H1 (cell line): ENCODE measurements around the gene OR2F1. TPM values are rescaled to one million over a fixed set of nuclear protein-coding genes. Genes with fewer than 3 reads are reported as not detected.

ENCODE experiments used
- CTCF ChIA-PET: fragments of 300-600 bp; sonication (Branson Sonifier 250); formaldehyde crosslinking; loops from one replicate; lab custom pipeline; 2021; ENCODE audit not compliant: partially characterized antibody; lab: Charles Lee
- POLR2A ChIA-PET: fragments of 300-600 bp; sonication (Branson Sonifier 250); formaldehyde crosslinking; loops from one replicate; lab custom pipeline; 2021; ENCODE audit warnings: inconsistent platforms; ENCODE audit not compliant: partially characterized antibody; lab: Charles Lee
- DNase-seq, 2 experiments: peaks; one replicate each; pipeline versions ENCODE4 v3.0.0 to v3.0.0-alpha.2; 2010 to 2022; ENCODE audit warnings: low spot score in 2 of 2, low read depth in 1 of 2, mixed read lengths in 1 of 2
- FAIRE-seq: peaks from 2 replicates; lab custom pipeline; 2011; peaks lifted over from hg19 to GRCh38; lab: Jason Lieb, UNC
- H2AFZ ChIP-seq: 2 replicates; pipeline ENCODE4 v1.8.1; 2012; ENCODE audit warnings: low read length, inconsistent platforms
- H2AK5ac ChIP-seq: 2 replicates; pipeline ENCODE4 v1.6.1; 2013; ENCODE audit warnings: low read depth, low read length
- H2BK120ac ChIP-seq: replicated peaks from 2 replicates; pipeline ENCODE3; 2013; ENCODE audit warnings: low read depth, low read length, inconsistent platforms
- H2BK12ac ChIP-seq: 2 replicates; pipeline ENCODE4 v1.6.1; 2013; ENCODE audit warnings: low read depth, low read length
- H2BK15ac ChIP-seq: 2 replicates; pipeline ENCODE4 v1.6.1; 2013; ENCODE audit warnings: low read length
- H2BK20ac ChIP-seq: 2 replicates; pipeline ENCODE4 v1.6.1; 2013; ENCODE audit warnings: low read length
- H2BK5ac ChIP-seq: 2 replicates; pipeline ENCODE4 v1.6.1; 2013; ENCODE audit warnings: low read depth, low read length
- H3K14ac ChIP-seq: 2 replicates; pipeline ENCODE4 v1.6.1; 2013; ENCODE audit warnings: inconsistent platforms; ENCODE audit not compliant: insufficient read length
- H3K18ac ChIP-seq: 2 replicates; pipeline ENCODE4 v1.6.1; 2013; ENCODE audit warnings: low read length; ENCODE audit errors: extremely low read depth
- H3K23ac ChIP-seq: 2 replicates; pipeline ENCODE4 v1.6.1; 2013; ENCODE audit warnings: inconsistent platforms; ENCODE audit not compliant: insufficient read length
- H3K23me2 ChIP-seq: 2 replicates; pipeline ENCODE4 v1.6.1; 2013; ENCODE audit warnings: low read depth, low read length
- H3K27ac ChIP-seq: 2 replicates; pipeline ENCODE4 v1.6.1; 2011; ENCODE audit warnings: low read depth, low read length, inconsistent platforms
- H3K27me3 ChIP-seq, 4 experiments: replicated peaks in 1 of 4; 1 replicate in 1 of 4; 2 replicates in 3 of 4; pipeline versions ENCODE4 v1.6.1 to v1.8.1; 2011 to 2013; ENCODE audit warnings: low read length in 3 of 4, mild to moderate bottlenecking in 3 of 4, inconsistent platforms in 2 of 4, mixed read lengths in 2 of 4, moderate library complexity in 1 of 4; ENCODE audit not compliant: control insufficient read depth in 3 of 4, insufficient read depth in 3 of 4; ENCODE audit errors: extremely low read depth in 1 of 4
- H3K36me3 ChIP-seq, 4 experiments: 2 replicates each; pipeline versions ENCODE4 v1.6.1 to v1.8.1; 2011 to 2013; ENCODE audit warnings: mild to moderate bottlenecking in 4 of 4, low read length in 3 of 4, moderate library complexity in 2 of 4, control low read depth in 1 of 4, inconsistent platforms in 1 of 4; ENCODE audit not compliant: insufficient read depth in 4 of 4, control insufficient read depth in 2 of 4
- H3K4ac ChIP-seq: replicated peaks from 2 replicates; pipeline ENCODE3; 2013; ENCODE audit warnings: low read length, low read depth, mixed read lengths, inconsistent platforms; ENCODE audit not compliant: insufficient read length
- H3K4me1 ChIP-seq, 4 experiments: replicated peaks in 1 of 4; 1 replicate in 1 of 4; 2 replicates in 3 of 4; pipeline versions ENCODE4 v1.6.1 to v1.8.1; 2011 to 2013; ENCODE audit warnings: low read length in 3 of 4, inconsistent platforms in 2 of 4, mixed read lengths in 1 of 4; ENCODE audit not compliant: insufficient read depth in 4 of 4, control insufficient read depth in 3 of 4
- H3K4me2 ChIP-seq, 2 experiments: 2 replicates each; pipeline versions ENCODE4 v1.6.1 to v1.8.1; 2011 to 2013; ENCODE audit warnings: low read depth in 2 of 2, low read length in 2 of 2, control low read depth in 1 of 2, inconsistent platforms in 1 of 2, mild to moderate bottlenecking in 1 of 2; ENCODE audit not compliant: insufficient read depth in 1 of 2
- H3K4me3 ChIP-seq, 4 experiments: fragments of 200-600, 300-600 bp in 1 of 4; sonication (generic), shearing (Covaris generic), sonication (Bioruptor Twin) in 1 of 4; 2 replicates each; pipeline versions ENCODE4 v1.5.1 to v1.8.1; 2011 to 2016; ENCODE audit warnings: low read length in 4 of 4, low read depth in 3 of 4, control low read depth in 2 of 4, inconsistent platforms in 2 of 4, mild to moderate bottlenecking in 2 of 4, mixed read lengths in 1 of 4, moderate library complexity in 1 of 4; ENCODE audit not compliant: insufficient read depth in 2 of 4; ENCODE audit errors: extremely low read depth in 1 of 4
- H3K56ac ChIP-seq: replicated peaks from 2 replicates; pipeline ENCODE3; 2013; ENCODE audit warnings: low read depth, mild to moderate bottlenecking, mixed read lengths, low read length, inconsistent platforms; ENCODE audit not compliant: insufficient read length
- H3K79me1 ChIP-seq: 2 replicates; pipeline ENCODE4 v1.6.1; 2013; ENCODE audit warnings: low read depth, low read length, control low read depth
- H3K79me2 ChIP-seq, 2 experiments: 2 replicates each; pipeline versions ENCODE4 v1.6.1 to v1.8.1; 2012 to 2013; ENCODE audit warnings: low read length in 2 of 2, mild to moderate bottlenecking in 2 of 2, inconsistent platforms in 1 of 2; ENCODE audit not compliant: insufficient read depth in 2 of 2, control insufficient read depth in 1 of 2
- H3K9ac ChIP-seq, 4 experiments: replicated peaks in 1 of 4; 1 replicate in 1 of 4; 2 replicates in 3 of 4; pipeline versions ENCODE4 v1.6.1 to v1.8.1; 2011 to 2013; ENCODE audit warnings: low read depth in 3 of 4, low read length in 3 of 4, control low read depth in 2 of 4, mild to moderate bottlenecking in 2 of 4, moderate library complexity in 2 of 4, inconsistent platforms in 1 of 4; ENCODE audit errors: extremely low read depth in 1 of 4
- H3K9me3 ChIP-seq, 2 experiments: 2 replicates each; pipeline versions ENCODE4 v1.6.1 to v1.8.1; 2012 to 2013; ENCODE audit warnings: mild to moderate bottlenecking in 2 of 2, moderate library complexity in 2 of 2, control low read depth in 1 of 2, inconsistent platforms in 1 of 2, low read depth in 1 of 2, low read length in 1 of 2, mixed read lengths in 1 of 2; ENCODE audit not compliant: insufficient read depth in 2 of 2
- H4K20me1 ChIP-seq, 2 experiments: replicated peaks in 1 of 2; 2 replicates each; pipeline versions ENCODE3 to v1.8.1; 2011 to 2013; ENCODE audit warnings: inconsistent platforms in 2 of 2, low read length in 2 of 2, mild to moderate bottlenecking in 1 of 2; ENCODE audit not compliant: insufficient read depth in 2 of 2, control insufficient read depth in 1 of 2
- H4K5ac ChIP-seq: 2 replicates; pipeline ENCODE4 v1.6.1; 2013; ENCODE audit warnings: low read length, low read depth, mixed read lengths, inconsistent platforms; ENCODE audit not compliant: insufficient read length
- H4K8ac ChIP-seq: 2 replicates; pipeline ENCODE4 v1.8.0; 2013; ENCODE audit warnings: mild to moderate bottlenecking, moderate library complexity, low read length, inconsistent platforms; ENCODE audit not compliant: insufficient read depth; ENCODE audit errors: extremely low read depth
- H4K91ac ChIP-seq: replicated peaks from 2 replicates; pipeline ENCODE3; 2013; ENCODE audit warnings: low read length, mixed read lengths, inconsistent platforms; ENCODE audit not compliant: insufficient read length
- ATF2 ChIP-seq: IDR thresholded peaks from 2 replicates; pipeline ENCODE4 v1.6.1; 2012; ENCODE audit warnings: low read length, inconsistent platforms
- CHD1 ChIP-seq: IDR thresholded peaks from 2 replicates; pipeline ENCODE4 v1.6.1; 2012; ENCODE audit warnings: low read depth, low read length, improper control_type of control experiment
- CHD2 ChIP-seq: IDR thresholded peaks from 2 replicates; pipeline ENCODE4 v1.6.1; 2012; ENCODE audit warnings: low read length, improper control_type of control experiment
- KDM5A ChIP-seq: fragments of 200-600 bp; IDR thresholded peaks from 2 replicates; pipeline ENCODE4 v1.7.1; 2012; ENCODE audit warnings: mild to moderate bottlenecking, low read length, inconsistent platforms, mixed read lengths
- POLR2A ChIP-seq, 2 experiments: IDR thresholded peaks; 1 replicate in 1 of 2; 2 replicates in 1 of 2; pipeline ENCODE4 v1.6.1; 2011; ENCODE audit warnings: low read depth in 2 of 2, low read length in 2 of 2, mild to moderate bottlenecking in 2 of 2; ENCODE audit errors: control extremely low read depth in 1 of 2
- RFX5 ChIP-seq: IDR thresholded peaks from 2 replicates; pipeline ENCODE4 v1.6.1; 2011; ENCODE audit warnings: low read depth, low read length, improper control_type of control experiment, borderline replicate concordance
- RNF2 ChIP-seq: fragments of 200-900, 300-1000 bp; sonication (generic); IDR thresholded peaks from 2 replicates; pipeline ENCODE4 v1.7.1; 2016; ENCODE audit warnings: borderline replicate concordance, low read depth, mild to moderate bottlenecking, antibody characterized with exemption, low read length; ENCODE audit not compliant: poor library complexity, severe bottlenecking; ENCODE audit errors: missing control alignments
- SAP30 ChIP-seq: fragments of 300-600 bp; sonication (generic); IDR thresholded peaks from 2 replicates; pipeline ENCODE4 v1.7.1; 2012; ENCODE audit warnings: low read length, moderate library complexity, mild to moderate bottlenecking, inconsistent platforms; ENCODE audit not compliant: insufficient read depth, insufficient replicate concordance
- SIRT6 ChIP-seq: IDR thresholded peaks from one replicate; pipeline ENCODE4 v1.7.1; 2012; ENCODE audit warnings: low read length, inconsistent platforms
- SIX5 ChIP-seq: IDR thresholded peaks from 2 replicates; pipeline ENCODE4 v1.6.1; 2011; ENCODE audit warnings: mild to moderate bottlenecking, low read depth, low read length
- SRF ChIP-seq: IDR thresholded peaks from 2 replicates; pipeline ENCODE4 v1.6.1; 2011; ENCODE audit warnings: mild to moderate bottlenecking, low read depth, low read length, moderate library complexity
- TAF1 ChIP-seq: IDR thresholded peaks from 2 replicates; pipeline ENCODE4 v1.6.1; 2011; ENCODE audit warnings: mild to moderate bottlenecking, low read depth, low read length
- YY1 ChIP-seq: IDR thresholded peaks from 2 replicates; pipeline ENCODE4 v1.6.1; 2011; ENCODE audit warnings: low read depth, mild to moderate bottlenecking, low read length
- WGBS, 2 experiments: shearing (Covaris generic) in 1 of 2; methylation state at CpG; one replicate each; pipeline versions ENCODE4 v1.1.6 to v1.1.7; 2013 to 2015; ENCODE audit warnings: low lambda C conversion rate in 2 of 2, mixed read lengths in 2 of 2, inconsistent platforms in 1 of 2, low coverage in 1 of 2, missing lambda C conversion rate in 1 of 2; ENCODE audit not compliant: insufficient replicate concordance in 2 of 2, insufficient coverage in 1 of 2, insufficient read length in 1 of 2; ENCODE audit errors: extremely low coverage in 1 of 2, missing lambda C conversion rate in 1 of 2; 5-methylcytosine and 5-hydroxymethylcytosine counted together
- polyA plus RNA-seq, 7 experiments: library from polyadenylated mRNA; depleted of rRNA in 3 of 7; stranded (reverse) in 5 of 7; unstranded in 2 of 7; fragments of >200 nt in 5 of 7; fragments of 200-250 nt in 2 of 7; gene quantifications; 1 replicate in 5 of 7; 2 replicates in 1 of 7; 4 replicates in 1 of 7; pipeline versions ENCODE4 v1.2.1 to v1.2.3, GENCODE V29; 2011 to 2013; ENCODE audit warnings: missing spikeins in 2 of 7, mixed read lengths in 2 of 7
- total RNA-seq: library from RNA; stranded (reverse); fragmentation: NEBNext Ultra II Directional; extraction: Animal tissue kit (Norgen Biotek cat#: 25700); gene quantifications from 2 replicates; pipeline ENCODE4 v1.2.1, GENCODE V29; 2021

The OR2F1 gene
- total and polyA plus RNA-seq, 2 of the 8 experiments (the other 6 are each of a cell fraction or from before 2014, with no cell fraction given), result 0.19 TPM; not detected in 1

GRCh38 chr7:143967398-143967797 lies 12.8 kb downstream of the OR2F1 start:
- Histone ChIP-seq H3K36me3 (no peaks in the 10 kb centered on the region), H2BK15ac (no peak overlapping the region), H3K79me2 (no peaks in the 10 kb centered on the region), H3K27me3 (no peaks in the 10 kb centered on the region), H3K4me1 (peaks cover 0 to 3% (median 0%) of the 10 kb centered on the region in 4 experiments; a peak in 1 of 7 replicates), H3K23me2 (no peaks in the 10 kb centered on the region), H3K9ac (no peak overlapping the region), H2AFZ (no peak overlapping the region), H3K14ac (no peak overlapping the region), H3K79me1 (no peaks in the 10 kb centered on the region), H4K20me1 (no peaks in the 10 kb centered on the region), H3K4me3 (no peak overlapping the region), H2AK5ac (no peak overlapping the region), H4K91ac (no peak overlapping the region), H3K9me3 (no peaks in the 10 kb centered on the region), H3K27ac (no peak overlapping the region), H4K8ac (no peak overlapping the region), H3K56ac (no peak overlapping the region), H3K4ac (no peak overlapping the region), H3K23ac (no peak overlapping the region), H2BK5ac (no peak overlapping the region), H4K5ac (no peak overlapping the region), H2BK12ac (no peak overlapping the region), H2BK20ac (no peak overlapping the region), H2BK120ac (no peak overlapping the region), H3K18ac (no peak overlapping the region), H3K4me2 (no peak overlapping the region)
- WGBS, 2 experiments, result 89% methylated on average over 4 of the region's 4 CpGs; no CpG with 5 or more reads in 1 of the 2 experiments
- ChIA-PET CTCF (interaction anchor here (1.1 kb wide), 1 partner anchor 9 kb away, joined by 4 read pairs; no protein-coding TSS in a partner anchor), POLR2A (no interaction called here)
- FAIRE-seq (no peak), DNase-seq (no peak)
- no peak for TF ChIP-seq CHD1
- TF ChIP-seq SIRT6, result no peak
- no peak for TF ChIP-seq SIX5
- TF ChIP-seq KDM5A, result no peak
- no peak for TF ChIP-seq SAP30
- no peak for TF ChIP-seq RFX5
- no peak for TF ChIP-seq POLR2A (IDR thresholded peaks at IDR 0.05; ENCODE audit: control extremely low read depth in 1 of 2, low read depth in 2 of 2, low read length in 2 of 2)
- TF ChIP-seq ATF2, result no peak
- no peak for TF ChIP-seq RNF2
- TF ChIP-seq TAF1, result no peak
- no peak for TF ChIP-seq SRF
- no peak for TF ChIP-seq CHD2
- TF ChIP-seq YY1, result no peak
